ENCODE data around the gene TBX15.

The TBX15 gene

DNA sequence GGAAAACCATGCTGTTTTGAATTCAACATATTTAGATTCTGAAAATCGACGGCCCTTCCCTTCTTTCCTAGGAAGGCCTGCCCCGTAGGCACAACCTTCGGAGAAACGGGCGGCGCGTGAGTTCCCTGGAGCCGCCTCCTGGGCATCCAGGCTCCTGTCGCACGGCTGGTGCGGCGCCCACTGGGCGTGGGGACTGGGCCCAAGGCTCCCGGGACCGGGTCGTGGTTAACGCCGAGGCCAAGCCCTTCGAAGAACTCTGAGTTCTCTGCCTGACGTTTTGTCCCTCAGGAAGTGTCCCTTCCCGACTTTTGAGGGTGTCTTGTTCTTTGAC, 19.2 kb upstream of the TBX15 start:
- no peaks in the 10 kb centered on the region for H3K9me3 ChIP-seq
- in situ Hi-C loops (cut with MboI; ENCODE audit: low sequenced_read_pairs) = loop anchor here (25.0 kb wide), 1 partner anchor 270 kb away; no protein-coding TSS in a partner anchor
- H3K4me3 ChIP-seq = no peak overlapping the region
- H3K4me1 ChIP-seq = no peaks in the 10 kb centered on the region
- no peaks in the 10 kb centered on the region for H3K36me3 ChIP-seq (replicated peaks)
- no peak for DNase-seq (ENCODE audit: low spot score in 2 of 2)
- H3K27me3 ChIP-seq (ENCODE audit: low read depth) = 0 out of 2 replicates have a peak, but pooled peaks cover 2% of the 10 kb centered on the region

DNA sequence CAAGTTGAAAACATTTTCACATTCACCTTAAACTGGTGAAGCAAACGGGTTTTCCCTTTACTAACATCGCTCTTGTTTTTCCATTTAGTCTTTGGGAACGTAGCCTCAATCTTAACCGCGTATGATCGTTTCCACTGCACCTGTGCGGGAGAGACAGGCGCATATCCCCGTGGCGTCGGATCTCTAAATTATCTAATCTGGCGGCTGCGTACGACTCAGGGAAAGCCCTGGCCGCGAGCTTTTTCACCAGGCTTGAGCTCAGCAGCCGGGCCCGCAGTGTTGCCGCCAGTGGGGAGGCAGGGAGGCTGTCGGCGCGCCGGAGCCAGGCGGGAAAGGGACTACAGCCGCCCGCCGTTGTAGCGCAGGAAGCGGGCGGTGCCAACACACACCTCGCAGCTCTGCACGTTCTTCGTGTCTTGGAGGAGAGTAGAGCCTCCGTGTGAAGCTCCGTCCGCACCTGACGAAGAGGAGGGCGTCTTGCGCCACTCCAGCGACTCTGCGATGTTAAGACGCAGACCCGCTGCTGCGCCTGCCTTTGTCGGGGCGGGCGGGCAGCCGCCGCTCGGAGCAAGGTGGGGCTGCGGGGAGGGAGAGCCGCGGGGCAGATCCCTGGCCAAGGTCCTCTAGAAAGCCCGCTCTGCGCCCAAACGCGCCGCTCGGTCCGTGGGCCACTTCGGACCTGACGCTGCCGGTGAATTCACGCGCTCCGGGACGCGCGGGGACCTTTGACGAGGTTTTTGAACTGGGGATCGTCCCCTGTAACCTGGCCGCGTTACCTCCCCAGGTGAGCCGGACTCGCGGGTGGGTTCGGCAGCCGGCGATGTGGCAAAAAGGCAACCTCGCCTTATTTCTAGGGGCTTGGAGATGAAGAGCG, 18.5 kb upstream of the TBX15 start:
- no peaks in the 10 kb centered on the region for H3K4me1 ChIP-seq
- in situ Hi-C loops (cut with MboI; ENCODE audit: low sequenced_read_pairs) = loop anchor here (25.0 kb wide), 1 partner anchor 269 kb away; no protein-coding TSS in a partner anchor
- H3K4me3 ChIP-seq = no peak overlapping the region
- no peak for DNase-seq (ENCODE audit: low spot score in 2 of 2)
- no peaks in the 10 kb centered on the region for H3K9me3 ChIP-seq
- H3K36me3 ChIP-seq (replicated peaks) = no peaks in the 10 kb centered on the region
- 0 out of 2 replicates have a peak, but pooled peaks cover 2% of the 10 kb centered on the region for H3K27me3 ChIP-seq (ENCODE audit: low read depth)

DNA sequence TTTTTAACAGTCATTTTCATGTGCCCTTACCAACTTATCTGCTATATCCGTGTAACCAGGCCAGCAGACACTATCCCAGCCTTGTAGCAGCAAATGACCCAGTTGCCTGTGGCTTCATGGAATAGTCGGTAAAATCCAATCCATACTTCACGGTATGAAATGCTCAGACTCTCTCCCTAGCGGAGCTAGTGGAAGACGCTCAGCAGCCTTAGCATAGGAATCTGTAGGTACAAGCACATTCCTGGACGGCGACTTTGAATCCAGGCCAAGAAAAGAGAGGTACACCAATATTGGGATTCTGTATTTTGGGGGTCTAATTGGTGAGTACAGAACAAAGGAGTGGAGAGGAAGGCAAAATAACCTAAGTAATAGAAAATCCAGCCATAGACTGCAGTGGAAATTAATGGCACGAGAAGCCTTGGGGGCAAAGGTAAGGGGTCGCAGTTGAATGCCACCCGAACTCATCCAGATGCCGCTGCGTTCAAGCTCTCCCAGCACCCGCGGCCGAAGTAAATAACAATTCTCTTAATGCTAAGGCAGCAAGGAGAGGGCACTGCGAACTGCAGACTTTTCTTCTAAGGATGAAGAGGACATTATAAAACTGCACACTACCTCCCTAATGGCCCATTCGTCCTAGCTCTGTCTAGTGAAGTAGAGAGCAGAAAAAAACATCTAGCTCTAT, 17.7 kb upstream of the TBX15 start:
- in situ Hi-C loops (cut with MboI; ENCODE audit: low sequenced_read_pairs) = loop anchor here (25.0 kb wide), 1 partner anchor 269 kb away; no protein-coding TSS in a partner anchor
- Histone ChIP-seq H3K4me3 (no peak overlapping the region), H3K27me3 (ENCODE audit: low read depth) (0 out of 2 replicates have a peak, but pooled peaks cover 2% of the 10 kb centered on the region), H3K36me3 (replicated peaks) (no peaks in the 10 kb centered on the region), H3K4me1 (no peaks in the 10 kb centered on the region), H3K9me3 (no peaks in the 10 kb centered on the region)
- DNase-seq (ENCODE audit: low spot score in 2 of 2) = no peak

DNA sequence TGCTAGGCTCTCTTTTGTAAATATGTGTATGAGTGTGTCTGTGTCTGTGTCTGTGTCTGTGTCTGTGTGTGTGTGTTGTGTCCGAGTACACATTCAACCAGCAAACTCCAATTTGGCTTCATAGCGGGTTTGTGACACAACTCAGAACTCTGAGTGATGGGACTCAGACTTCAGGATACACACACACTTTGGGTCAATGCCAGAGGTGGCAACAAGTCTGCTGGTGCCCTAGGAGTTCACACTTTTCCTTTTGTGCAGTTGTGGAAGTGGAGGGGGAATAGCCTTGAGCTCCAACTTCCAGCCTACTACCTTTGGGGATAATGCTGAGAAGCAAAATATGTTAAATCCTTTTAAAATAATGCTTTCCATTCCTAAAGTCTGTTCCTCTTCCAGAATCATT, 16.6 kb upstream of the TBX15 start:
- 0 out of 2 replicates have a peak, but pooled peaks cover 2% of the 10 kb centered on the region for H3K27me3 ChIP-seq (ENCODE audit: low read depth)
- no peaks in the 10 kb centered on the region for H3K4me1 ChIP-seq
- no peaks in the 10 kb centered on the region for H3K36me3 ChIP-seq (replicated peaks)
- H3K9me3 ChIP-seq = no peaks in the 10 kb centered on the region
- no peak for DNase-seq (ENCODE audit: low spot score in 2 of 2)
- no peak overlapping the region for H3K4me3 ChIP-seq
- in situ Hi-C loops (cut with MboI; ENCODE audit: low sequenced_read_pairs) = loop anchor here (25.0 kb wide), 1 partner anchor 267 kb away; no protein-coding TSS in a partner anchor

DNA sequence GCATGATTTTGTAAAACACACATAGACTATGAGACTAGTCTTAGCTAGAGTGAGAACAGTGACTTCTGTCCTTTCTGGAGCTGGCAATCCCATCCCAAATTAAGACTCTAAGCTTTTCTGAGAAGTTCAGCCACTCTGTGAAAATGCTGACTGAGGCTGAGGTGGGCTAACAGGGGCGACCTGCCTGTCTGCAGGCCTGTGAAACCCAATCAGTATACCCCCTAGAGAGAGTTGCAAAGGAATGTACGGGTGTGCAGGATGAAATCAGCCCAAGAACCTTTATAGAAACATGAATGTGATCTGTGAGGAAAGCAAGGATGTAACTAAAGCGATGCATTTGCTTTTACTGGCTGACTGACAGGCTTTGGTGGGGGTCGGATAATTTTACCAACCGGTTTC, 16.0 kb upstream of the TBX15 start:
- H3K27me3 ChIP-seq (ENCODE audit: low read depth) = 0 out of 2 replicates have a peak, but pooled peaks cover 2% of the 10 kb centered on the region
- no peaks in the 10 kb centered on the region for H3K36me3 ChIP-seq (replicated peaks)
- H3K4me3 ChIP-seq = no peak overlapping the region
- DNase-seq (ENCODE audit: low spot score in 2 of 2) = no peak
- H3K9me3 ChIP-seq = no peaks in the 10 kb centered on the region
- H3K4me1 ChIP-seq = no peaks in the 10 kb centered on the region
- in situ Hi-C loops (cut with MboI; ENCODE audit: low sequenced_read_pairs) = loop anchor here (25.0 kb wide), 1 partner anchor 267 kb away; no protein-coding TSS in a partner anchor

DNA sequence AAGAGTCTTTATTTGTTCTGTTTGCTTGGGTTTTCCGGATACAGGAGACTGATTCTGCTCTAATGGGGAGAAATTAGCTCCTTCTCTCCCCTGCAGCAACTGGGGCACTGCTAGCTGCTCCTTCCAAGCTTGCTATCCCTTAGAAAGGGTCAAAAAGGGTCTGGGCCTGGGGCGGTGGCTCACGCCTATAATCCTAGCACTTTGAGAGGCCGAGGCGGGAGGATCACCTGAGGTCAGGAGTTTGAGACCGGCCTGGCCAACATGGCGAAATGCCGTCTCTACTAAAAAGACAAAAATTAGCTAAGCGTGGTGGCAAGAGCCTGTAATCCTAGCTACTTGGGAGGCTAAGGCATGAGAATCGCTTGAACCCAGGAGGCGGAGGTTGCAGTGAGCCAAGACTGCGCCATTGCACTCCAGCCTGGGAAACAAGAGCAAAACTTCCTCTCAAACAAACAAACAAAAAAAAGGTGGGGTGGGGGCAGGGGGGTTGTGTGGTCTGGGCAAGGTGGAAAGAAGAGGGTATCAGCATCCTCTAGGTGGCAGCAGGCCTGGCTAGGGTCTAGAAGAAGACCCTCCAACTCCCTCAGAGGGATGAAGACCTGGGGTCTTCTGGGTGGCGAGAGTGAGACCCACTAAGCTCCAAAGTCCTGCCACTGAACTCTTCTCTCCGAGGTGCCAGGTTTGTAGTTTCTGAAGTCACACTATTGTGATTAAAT, 15.4 kb upstream of the TBX15 start:
- Histone ChIP-seq H3K27me3 (ENCODE audit: low read depth) (0 out of 2 replicates have a peak, but pooled peaks cover 2% of the 10 kb centered on the region), H3K4me3 (no peak overlapping the region), H3K36me3 (replicated peaks) (no peaks in the 10 kb centered on the region), H3K4me1 (no peaks in the 10 kb centered on the region), H3K9me3 (no peaks in the 10 kb centered on the region)
- DNase-seq (ENCODE audit: low spot score in 2 of 2) = no peak
- in situ Hi-C loops (cut with MboI; ENCODE audit: low sequenced_read_pairs) = loop anchor here (25.0 kb wide), 1 partner anchor 266 kb away; no protein-coding TSS in a partner anchor

DNA sequence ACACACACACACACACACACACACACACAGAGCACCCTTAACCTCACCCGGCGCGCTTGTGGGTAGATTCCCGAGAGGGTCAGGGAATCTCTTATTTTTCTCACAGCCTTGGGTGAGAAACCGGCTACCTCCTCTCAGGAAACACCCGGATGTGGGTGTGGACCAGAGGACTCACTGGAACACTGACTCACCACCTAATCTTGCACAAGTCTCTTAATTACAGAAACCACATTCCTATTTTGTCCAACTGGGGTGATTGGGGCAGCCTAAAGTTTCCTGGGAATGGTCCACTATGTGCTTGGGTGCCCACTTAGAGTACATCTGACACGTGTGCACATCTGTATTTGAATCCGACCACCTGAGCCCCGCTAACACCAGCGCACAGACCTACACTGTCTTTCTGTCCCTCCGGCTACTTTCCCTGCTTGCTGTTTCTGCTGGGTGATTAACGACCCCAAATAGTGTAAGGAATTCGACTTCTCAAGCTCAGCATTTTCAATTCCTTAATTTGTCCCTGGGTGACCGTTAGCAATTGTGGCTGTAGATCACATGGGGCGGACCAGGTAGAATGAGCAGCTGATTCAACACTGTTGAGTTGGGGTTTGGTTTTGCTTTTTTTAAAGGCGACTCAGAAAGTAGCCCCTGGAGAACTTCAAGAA, 14.0 kb upstream of the TBX15 start:
- H3K4me1 ChIP-seq = no peaks in the 10 kb centered on the region
- H3K27me3 ChIP-seq (ENCODE audit: low read depth) = 0 out of 2 replicates have a peak, but pooled peaks cover 2% of the 10 kb centered on the region
- no peak overlapping the region for H3K4me3 ChIP-seq
- in situ Hi-C loops (cut with MboI; ENCODE audit: low sequenced_read_pairs) = loop anchor here (25.0 kb wide), 1 partner anchor 265 kb away; no protein-coding TSS in a partner anchor
- H3K9me3 ChIP-seq = no peaks in the 10 kb centered on the region
- H3K36me3 ChIP-seq (replicated peaks) = no peaks in the 10 kb centered on the region
- DNase-seq (ENCODE audit: low spot score in 2 of 2) = no peak

DNA sequence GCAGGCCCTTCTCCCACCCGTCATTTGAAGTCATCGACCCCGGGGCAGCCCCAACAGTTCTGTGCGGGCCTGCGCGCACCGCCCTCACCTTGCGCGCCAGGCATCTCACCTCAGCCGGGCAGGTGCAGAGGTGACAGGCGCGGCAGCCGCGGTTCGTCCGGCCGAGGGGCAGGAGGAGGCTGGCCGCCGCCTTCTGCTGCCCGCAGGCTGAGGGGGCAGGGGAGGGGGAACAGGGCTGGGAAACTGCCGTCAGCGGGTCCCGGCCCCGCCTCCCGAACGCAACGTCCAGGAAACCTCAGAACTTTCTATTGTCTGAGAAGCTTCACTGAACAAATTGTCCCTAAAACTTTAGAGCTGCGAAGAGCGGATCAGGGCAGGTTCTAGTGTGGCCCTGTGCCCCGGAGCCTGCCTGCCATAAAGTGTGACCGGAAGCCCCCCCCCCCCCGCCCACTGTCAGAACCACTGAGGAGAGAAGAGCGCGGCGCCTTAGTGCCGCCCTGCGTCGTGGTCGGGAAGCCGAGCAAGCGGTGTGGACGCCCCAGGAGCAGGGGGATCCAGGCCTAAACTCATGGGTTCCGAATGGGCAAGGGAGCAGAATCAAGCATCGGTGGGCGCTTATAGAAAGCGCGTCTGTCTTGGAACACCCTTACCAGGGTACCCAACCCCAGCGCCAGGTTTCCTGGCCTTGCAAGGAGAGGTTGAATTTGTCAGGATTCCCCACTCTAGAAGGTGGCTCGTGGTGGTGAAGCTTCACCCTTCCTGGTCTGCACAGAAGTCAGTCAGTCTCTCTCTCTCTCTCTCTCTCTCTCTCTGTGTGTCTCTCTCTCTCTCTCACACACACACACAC, 13.3 kb upstream of the TBX15 start:
- in situ Hi-C loops (cut with MboI; ENCODE audit: low sequenced_read_pairs) = loop anchor here (25.0 kb wide), 1 partner anchor 264 kb away; no protein-coding TSS in a partner anchor
- H3K36me3 ChIP-seq (replicated peaks) = no peaks in the 10 kb centered on the region
- H3K4me1 ChIP-seq = no peaks in the 10 kb centered on the region
- no peaks in the 10 kb centered on the region for H3K9me3 ChIP-seq
- H3K4me3 ChIP-seq = no peak overlapping the region
- no peak for DNase-seq (ENCODE audit: low spot score in 2 of 2)
- 0 out of 2 replicates have a peak, but pooled peaks cover 2% of the 10 kb centered on the region for H3K27me3 ChIP-seq (ENCODE audit: low read depth)

DNA sequence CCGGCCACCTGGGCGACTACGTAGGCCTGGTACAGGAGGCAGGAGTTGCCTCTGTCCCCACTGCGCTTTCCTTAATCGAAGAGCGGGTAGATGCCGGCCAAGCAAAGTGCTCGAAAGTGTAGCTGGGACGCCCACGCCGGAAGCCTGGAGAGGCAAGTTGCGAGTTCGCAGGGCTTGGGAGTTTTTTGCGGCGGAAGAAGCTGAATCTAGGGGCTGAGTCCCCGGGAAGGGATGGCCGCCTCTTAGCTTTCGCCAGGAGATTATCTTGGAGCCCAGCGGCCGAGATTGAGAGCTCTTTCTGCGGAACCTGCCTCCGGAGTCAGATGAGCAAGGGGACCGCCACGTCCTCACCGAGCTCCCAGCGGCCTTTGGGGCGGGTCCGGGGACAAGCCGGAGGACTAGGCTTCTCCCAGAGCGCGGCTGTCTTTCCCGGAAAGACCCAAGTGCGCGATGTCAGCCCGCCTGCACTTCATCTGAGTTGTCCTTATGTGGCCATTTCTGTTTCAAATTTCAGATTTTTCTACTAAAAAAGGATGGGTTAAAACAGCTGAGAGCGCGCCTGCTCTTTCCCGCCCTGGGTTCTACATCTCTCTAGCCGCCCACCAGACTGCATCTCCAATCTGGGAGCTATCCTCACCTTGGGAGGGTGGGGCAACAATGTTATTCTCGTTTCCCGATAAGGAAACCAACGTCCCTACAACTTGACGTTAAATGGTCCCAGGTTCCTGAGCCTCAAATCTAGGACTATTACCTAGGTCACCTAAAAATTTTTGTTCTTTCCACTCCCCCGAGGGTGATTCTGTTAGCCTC, 12.4 kb upstream of the TBX15 start:
- Histone ChIP-seq H3K36me3 (replicated peaks) (no peaks in the 10 kb centered on the region), H3K4me3 (no peak overlapping the region), H3K4me1 (no peaks in the 10 kb centered on the region), H3K9me3 (no peaks in the 10 kb centered on the region), H3K27me3 (ENCODE audit: low read depth) (no peaks in the 10 kb centered on the region)
- in situ Hi-C loops (cut with MboI; ENCODE audit: low sequenced_read_pairs) = loop anchor here (25.0 kb wide), 1 partner anchor 263 kb away; no protein-coding TSS in a partner anchor
- no peak for DNase-seq (ENCODE audit: low spot score in 2 of 2)

DNA sequence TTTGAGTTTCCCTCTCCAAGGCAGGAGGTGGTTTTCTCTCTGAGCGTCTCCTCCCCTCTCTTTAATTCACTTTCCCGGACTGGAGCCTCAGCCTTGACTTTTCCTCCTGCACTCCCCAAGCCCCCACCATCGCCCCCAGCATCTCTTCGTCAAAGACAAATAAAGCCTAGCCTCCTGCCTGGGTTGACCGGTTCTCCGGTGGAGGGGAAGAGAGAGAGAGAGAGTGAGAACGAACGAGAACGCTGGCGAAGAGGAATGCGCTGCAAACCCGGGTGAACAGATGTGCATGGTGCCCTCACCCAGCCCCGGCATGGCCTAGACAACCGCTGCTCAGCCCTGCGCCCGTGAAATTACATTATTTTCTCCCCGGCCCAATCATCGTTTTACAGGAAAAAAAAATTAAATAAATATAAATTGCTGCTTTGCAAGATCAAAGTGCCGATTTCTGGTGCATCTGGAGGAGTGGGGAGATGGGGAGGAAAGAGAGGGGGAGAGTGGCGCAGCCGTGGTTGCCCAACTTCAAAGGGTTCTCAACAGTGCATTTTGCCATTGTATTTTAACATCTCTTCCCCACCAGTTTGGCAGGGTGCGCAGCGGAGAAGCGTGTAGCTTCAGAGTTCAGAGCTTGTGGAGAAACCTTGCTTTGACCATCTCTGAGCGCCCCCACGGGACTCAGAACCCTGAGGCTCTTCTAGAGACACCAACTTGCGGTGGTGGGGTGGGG, 11.4 kb upstream of the TBX15 start:
- in situ Hi-C loops (cut with MboI; ENCODE audit: low sequenced_read_pairs) = loop anchor here (25.0 kb wide), 1 partner anchor 262 kb away; no protein-coding TSS in a partner anchor
- Histone ChIP-seq H3K4me3 (no peak overlapping the region), H3K36me3 (replicated peaks) (no peaks in the 10 kb centered on the region), H3K4me1 (no peaks in the 10 kb centered on the region), H3K9me3 (no peaks in the 10 kb centered on the region), H3K27me3 (ENCODE audit: low read depth) (no peaks in the 10 kb centered on the region)
- DNase-seq (ENCODE audit: low spot score in 2 of 2) = no peak

DNA sequence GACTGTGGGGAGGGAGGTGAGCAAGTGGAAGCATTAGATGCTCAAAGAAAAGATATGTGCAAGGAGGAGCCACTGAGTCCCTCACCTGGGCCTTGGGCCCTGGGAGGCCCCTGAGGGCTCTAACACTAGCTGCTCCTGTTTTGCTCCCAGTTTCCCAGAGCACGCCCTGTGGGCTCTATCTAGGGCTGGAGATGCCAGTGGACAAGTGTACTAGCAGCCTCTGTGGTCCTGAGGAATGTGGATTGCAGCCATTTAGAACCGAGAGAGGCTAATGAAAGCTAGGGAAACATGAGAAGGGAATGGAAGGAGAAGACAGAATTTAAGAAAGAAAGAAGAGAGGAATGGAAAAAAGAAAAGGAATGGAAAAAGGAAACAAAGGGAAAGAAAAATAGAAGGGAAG, 10.0 kb upstream of the TBX15 start:
- in situ Hi-C loops (cut with MboI; ENCODE audit: low sequenced_read_pairs) = no loop called here
- H3K4me3 ChIP-seq = no peak overlapping the region
- no peak for DNase-seq (ENCODE audit: low spot score in 2 of 2)
- no peaks in the 10 kb centered on the region for H3K4me1 ChIP-seq
- no peaks in the 10 kb centered on the region for H3K27me3 ChIP-seq (ENCODE audit: low read depth)
- H3K36me3 ChIP-seq (replicated peaks) = no peaks in the 10 kb centered on the region
- H3K9me3 ChIP-seq = no peaks in the 10 kb centered on the region

Measured in HAP-1 (cell line).